WI38 (cell line): ENCODE measurements around the gene ZNF20.
"Not testable (repeated sequence)": the region's sequence is repeated elsewhere in the genome, so short reads cannot be mapped to it uniquely, and the experiment has no call there.

Experiments used
- H3K4me3 ChIP-seq: 2 replicates; pipeline ENCODE4 v1.5.1; 2011; ENCODE audit warnings: low read depth, mild to moderate bottlenecking, control low read depth, low read length
- TF ChIP-seq, protein P1 (sequence below): IDR thresholded peaks from 2 replicates; pipeline ENCODE4 v1.5.1; 2012; ENCODE audit warnings: low read depth, mild to moderate bottlenecking, control low read depth, low read length

The ZNF20 gene

GRCh38 chr19:12111943-12112637 lies 28.1 kb downstream of the ZNF20 start:
- H3K4me3 ChIP-seq, result no peak overlapping the region
- TF ChIP-seq, protein P1, sequence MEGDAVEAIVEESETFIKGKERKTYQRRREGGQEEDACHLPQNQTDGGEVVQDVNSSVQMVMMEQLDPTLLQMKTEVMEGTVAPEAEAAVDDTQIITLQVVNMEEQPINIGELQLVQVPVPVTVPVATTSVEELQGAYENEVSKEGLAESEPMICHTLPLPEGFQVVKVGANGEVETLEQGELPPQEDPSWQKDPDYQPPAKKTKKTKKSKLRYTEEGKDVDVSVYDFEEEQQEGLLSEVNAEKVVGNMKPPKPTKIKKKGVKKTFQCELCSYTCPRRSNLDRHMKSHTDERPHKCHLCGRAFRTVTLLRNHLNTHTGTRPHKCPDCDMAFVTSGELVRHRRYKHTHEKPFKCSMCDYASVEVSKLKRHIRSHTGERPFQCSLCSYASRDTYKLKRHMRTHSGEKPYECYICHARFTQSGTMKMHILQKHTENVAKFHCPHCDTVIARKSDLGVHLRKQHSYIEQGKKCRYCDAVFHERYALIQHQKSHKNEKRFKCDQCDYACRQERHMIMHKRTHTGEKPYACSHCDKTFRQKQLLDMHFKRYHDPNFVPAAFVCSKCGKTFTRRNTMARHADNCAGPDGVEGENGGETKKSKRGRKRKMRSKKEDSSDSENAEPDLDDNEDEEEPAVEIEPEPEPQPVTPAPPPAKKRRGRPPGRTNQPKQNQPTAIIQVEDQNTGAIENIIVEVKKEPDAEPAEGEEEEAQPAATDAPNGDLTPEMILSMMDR, result no peak

DNA sequence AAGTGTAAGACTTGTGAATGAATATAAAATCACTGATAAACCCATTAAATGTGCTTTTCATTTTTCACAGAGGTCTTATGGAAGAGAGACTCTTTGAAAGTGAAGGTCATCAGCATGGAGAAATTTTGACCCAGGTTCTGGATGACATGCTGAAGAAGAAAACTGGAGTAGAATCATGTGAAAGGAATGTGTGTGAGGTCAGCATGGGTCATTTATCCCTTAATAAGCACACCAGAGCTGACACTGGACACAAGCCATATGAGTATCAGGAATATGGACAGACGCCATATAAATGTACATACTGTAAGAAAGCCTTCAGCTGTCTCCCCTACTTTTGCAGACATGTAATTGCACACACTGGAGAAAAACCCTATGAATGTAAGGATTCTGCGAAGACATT lies 29.0 kb downstream of the ZNF20 start:
- H3K4me3 ChIP-seq, result no peak overlapping the region
- TF ChIP-seq, protein P1, result no peak

DNA sequence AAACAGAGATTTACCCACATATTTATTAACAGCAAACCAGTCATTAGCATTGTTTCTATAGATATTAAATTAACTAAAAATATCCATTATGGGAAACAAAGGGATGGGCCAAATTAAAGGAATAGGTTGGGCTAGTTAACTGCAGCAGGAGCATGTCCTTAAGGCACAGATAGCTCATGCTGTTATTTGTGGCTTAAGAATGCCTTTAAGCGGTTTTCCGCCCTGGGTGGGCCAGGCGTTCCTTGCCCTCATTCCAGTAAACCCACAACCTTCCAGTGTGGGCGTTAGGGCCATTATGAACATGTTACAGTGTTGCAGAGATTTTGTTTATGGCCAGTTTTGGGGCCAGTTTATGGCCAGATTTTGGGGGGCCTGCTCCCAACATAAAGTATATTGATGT lies 36.2 kb downstream of the ZNF20 start:
- H3K4me3 ChIP-seq, result not testable (repeated sequence)

DNA sequence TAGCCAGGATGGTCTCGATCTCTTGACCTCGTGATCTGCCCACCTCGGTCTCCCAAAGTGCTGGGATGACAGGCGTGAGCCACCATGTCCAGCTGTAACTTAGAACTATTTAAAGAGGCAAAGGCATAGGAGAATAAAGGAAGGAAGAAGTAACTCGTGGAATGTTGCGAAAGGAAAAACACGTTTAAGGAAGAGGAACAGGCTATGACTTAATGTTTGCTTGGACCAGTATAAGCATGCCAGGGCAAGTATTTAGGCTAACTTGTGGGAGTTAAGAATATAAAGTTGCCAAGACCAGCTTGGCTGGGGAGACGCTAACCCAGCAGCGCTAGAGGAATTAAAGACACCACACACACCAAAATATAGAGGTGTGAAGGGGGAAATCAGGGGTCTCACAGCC lies 42.1 kb downstream of the ZNF20 start:
- H3K4me3 ChIP-seq, result no peak overlapping the region
- TF ChIP-seq, protein P1, result no peak

DNA sequence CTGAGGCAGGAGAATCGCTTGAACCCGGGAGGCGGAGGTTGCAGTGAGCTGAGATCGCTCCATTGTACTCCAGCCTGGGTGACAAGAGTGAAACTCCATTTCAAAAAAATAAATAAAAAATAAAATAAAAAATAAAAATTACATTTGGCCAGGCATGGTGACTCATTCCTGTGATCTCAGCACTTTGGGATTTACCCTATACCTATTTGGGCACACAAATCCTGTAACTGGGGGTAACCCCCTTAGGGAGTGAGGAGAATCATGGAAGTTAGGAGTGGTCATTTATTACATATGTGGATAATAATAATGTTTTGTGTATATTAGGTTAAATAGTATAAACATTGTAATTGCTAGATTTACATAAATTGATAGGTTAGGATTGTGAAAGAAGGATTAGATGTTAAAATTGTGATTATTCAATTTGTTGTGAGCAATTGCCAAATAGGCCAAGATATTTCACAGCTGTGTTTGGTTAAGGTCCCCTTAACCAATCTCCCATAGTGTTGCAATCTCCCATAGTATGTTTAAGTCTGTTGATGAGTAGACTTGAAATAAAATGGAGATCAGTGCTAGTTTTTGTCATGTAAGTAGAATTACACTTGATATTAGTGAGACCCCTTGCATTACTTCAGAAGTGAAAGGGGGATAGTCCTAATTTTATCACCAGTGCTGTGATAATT lies 44.9 kb downstream of the ZNF20 start:
- H3K4me3 ChIP-seq, result no peak overlapping the region
- TF ChIP-seq, protein P1, result no peak

DNA sequence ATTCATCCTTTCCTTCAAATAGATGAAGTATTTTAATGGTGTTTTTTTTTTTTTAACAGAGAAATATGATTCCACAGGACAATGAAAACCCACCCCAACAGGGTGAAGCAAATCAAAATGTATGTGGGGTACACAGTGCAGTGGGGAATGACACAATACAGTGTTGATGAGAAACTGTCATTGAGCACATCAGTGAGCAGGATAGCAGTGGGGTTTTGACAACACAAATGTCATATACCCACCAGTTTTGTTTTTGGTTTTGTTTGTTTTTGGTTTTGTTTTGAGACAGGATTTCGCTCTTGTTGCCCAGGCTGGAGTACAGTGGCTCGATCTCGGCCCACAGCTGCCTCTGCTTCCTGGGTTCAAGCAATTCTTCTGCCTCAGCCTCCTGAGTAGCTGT lies 46.4 kb downstream of the ZNF20 start:
- TF ChIP-seq, protein P1, result no peak
- H3K4me3 ChIP-seq, result no peak overlapping the region

DNA sequence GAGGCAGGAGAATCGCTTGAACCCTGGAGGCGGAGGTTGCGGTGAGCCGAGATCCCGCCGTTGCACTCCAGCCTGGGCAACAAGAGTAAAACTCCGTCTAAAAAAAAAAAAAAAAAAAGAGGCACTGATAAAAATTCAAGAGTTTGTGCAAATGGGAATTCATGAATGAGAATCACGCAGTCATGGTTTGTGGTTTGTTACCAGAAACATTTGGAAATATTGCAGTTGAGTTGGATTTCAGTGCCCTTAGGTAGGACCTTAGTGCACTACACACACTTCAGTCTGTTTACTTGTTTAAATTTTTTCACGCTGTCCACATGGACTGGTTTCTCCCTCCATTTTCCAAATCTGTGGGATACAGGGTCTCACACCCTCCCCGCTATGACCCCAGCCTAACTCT lies 47.2 kb downstream of the ZNF20 start:
- TF ChIP-seq, protein P1, result no peak
- peak overlapping the region; percentile 63 for H3K4me3 ChIP-seq
